Measurements from ENCODE around the gene POLR1A.

Gene POLR1A

DNA sequence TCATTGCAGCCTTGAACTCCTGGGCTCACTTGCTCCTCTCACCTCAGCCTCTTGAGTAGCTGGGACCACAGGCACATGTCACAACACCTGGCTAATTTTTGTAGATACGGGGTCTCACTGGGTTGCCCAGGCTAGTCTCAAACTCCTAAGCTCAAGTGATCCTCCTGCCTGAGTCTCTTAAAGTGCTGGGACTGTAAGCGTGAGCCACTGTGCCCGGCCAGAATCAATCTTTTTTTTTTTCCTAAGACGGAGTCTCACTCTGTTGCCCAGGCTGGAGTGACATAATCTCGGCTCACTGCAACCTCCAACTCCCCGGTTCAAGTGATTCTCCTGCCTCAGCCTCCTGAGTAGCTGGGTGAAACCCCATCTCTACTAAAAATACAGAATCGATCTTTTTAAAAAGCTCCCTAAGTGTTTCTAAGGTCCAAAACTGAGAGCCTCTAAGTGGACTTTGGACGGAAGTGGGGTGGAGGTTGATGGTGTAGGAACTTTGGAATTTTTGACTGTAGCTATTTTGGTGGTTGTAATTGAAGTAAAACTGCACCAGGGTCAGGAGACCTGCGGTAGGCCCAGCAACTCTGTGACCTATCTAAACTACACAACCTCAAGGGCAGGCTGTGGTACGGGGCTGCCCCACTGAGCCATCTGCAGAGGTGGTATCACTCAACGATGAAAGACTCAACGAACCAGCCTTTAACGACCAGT lies 82.9 kb downstream of the POLR1A start:
- no peak for DNase-seq (ENCODE audit: low read depth)
- TF ChIP-seq, protein P1, sequence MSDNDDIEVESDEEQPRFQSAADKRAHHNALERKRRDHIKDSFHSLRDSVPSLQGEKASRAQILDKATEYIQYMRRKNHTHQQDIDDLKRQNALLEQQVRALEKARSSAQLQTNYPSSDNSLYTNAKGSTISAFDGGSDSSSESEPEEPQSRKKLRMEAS (IDR thresholded peaks at IDR 0.05; ENCODE audit: low read depth, low read length), result no peak
- TF ChIP-seq POLR2A (IDR thresholded peaks at IDR 0.05; ENCODE audit: extremely low read depth, insufficient read length) (no peak), MYC (IDR thresholded peaks at IDR 0.05; ENCODE audit: low read depth, low read length) (no peak)
- TF ChIP-seq, protein P2, sequence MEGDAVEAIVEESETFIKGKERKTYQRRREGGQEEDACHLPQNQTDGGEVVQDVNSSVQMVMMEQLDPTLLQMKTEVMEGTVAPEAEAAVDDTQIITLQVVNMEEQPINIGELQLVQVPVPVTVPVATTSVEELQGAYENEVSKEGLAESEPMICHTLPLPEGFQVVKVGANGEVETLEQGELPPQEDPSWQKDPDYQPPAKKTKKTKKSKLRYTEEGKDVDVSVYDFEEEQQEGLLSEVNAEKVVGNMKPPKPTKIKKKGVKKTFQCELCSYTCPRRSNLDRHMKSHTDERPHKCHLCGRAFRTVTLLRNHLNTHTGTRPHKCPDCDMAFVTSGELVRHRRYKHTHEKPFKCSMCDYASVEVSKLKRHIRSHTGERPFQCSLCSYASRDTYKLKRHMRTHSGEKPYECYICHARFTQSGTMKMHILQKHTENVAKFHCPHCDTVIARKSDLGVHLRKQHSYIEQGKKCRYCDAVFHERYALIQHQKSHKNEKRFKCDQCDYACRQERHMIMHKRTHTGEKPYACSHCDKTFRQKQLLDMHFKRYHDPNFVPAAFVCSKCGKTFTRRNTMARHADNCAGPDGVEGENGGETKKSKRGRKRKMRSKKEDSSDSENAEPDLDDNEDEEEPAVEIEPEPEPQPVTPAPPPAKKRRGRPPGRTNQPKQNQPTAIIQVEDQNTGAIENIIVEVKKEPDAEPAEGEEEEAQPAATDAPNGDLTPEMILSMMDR (IDR thresholded peaks at IDR 0.05; ENCODE audit: low read depth, low read length), result no peak
- H3K4me3 ChIP-seq (ENCODE audit: low read depth, low read length), result no peak overlapping the region

DNA sequence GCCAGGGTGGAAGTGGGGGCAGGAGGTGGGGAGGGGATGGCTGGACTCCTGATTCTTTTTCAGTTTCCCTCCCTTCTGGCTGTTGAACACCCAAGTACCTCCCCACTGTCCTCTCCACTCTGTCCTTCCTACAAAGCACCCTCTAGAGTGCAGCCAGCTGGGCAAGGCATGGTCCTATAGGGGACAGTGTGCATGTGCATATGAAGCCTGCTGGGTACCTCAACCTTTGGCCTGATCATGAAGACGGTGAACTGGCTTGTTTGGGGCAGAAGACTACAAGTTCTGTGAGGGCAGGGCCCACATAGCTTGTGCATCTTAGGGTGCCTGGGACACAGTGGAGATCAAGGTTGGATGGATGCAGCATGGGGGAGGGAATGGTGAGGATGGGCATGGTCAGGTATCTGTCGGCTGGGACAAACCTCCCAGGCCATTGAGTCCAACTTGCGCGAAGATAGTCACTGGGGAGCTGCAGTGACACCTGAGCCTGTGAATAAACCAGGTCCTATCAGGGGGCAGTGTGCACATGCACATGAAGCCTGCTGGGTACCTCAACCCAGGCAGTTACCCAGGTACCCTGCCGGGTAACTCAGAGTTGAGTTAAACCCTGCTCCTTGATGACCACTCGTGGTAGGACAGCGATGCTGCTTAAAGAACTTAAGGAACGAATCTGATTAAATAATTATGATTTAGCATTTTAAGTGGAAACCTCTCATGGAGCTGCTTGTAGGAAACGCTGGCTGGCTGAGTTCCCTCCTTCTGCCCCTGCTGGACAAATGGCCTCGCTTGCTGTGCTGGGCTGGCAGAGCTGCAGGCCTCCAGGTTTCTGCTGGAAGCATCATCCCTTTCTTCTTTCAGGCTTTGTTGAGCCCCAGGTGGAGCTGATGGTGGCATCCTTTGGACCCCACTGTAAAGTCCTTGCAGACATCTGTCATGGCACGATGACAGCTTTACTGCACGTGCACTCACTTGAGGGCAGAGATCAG lies 84.0 kb downstream of the POLR1A start:
- no peak for DNase-seq (ENCODE audit: low read depth)
- H3K4me3 ChIP-seq (ENCODE audit: low read depth, low read length), result no peak overlapping the region
- TF ChIP-seq, protein P1 (IDR thresholded peaks at IDR 0.05; ENCODE audit: low read depth, low read length), result no peak
- TF ChIP-seq MYC (IDR thresholded peaks at IDR 0.05; ENCODE audit: low read depth, low read length), result no peak
- TF ChIP-seq, protein P2 (IDR thresholded peaks at IDR 0.05; ENCODE audit: low read depth, low read length), result no peak
- TF ChIP-seq POLR2A (IDR thresholded peaks at IDR 0.05; ENCODE audit: extremely low read depth, insufficient read length), result no peak

DNA sequence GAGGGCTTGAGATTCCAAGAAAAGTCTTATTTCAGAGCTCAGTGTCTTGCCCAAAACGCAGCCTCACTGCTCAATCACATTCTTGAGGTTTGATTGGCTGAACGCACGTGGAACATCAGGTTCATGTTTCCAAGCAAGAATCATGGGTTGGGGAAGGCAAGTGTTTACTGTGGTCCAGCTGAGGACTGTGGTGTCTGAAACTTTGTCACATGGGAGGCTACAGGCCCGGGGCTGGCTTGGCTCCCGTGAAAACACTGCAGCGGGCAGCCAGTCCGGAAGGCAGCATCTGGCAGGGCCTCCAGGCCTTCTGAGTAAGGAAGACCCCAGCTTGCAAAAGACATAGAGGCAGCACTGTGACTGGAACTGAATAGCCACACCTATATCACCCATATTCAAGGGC lies 84.7 kb downstream of the POLR1A start:
- no peak for DNase-seq (ENCODE audit: low read depth)
- H3K4me3 ChIP-seq (ENCODE audit: low read depth, low read length), result no peak overlapping the region
- TF ChIP-seq POLR2A (IDR thresholded peaks at IDR 0.05; ENCODE audit: extremely low read depth, insufficient read length) (no peak), MYC (IDR thresholded peaks at IDR 0.05; ENCODE audit: low read depth, low read length) (no peak)
- TF ChIP-seq, protein P2 (IDR thresholded peaks at IDR 0.05; ENCODE audit: low read depth, low read length), result no peak
- TF ChIP-seq, protein P1 (IDR thresholded peaks at IDR 0.05; ENCODE audit: low read depth, low read length), result no peak

DNA sequence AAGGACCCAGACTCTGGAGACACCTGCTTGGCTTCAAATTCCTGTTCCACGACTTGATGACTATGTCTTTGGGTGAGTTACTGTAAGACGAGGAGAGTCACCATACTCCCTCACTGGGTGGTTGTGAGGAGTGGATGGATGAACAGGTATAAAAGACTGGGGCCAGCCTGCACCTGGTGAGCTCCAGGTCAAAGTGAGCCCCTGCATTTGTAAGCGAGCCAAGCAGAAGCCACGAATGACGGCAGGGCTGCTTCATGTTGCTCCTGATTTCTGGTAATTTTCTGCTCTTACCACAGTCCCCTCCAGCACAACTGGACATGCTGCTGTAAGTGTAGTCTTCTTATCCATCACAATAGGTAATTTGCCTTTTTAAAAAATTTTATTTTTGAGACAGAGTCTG lies 86.6 kb downstream of the POLR1A start:
- DNase-seq (ENCODE audit: low read depth), result no peak
- TF ChIP-seq, protein P1 (IDR thresholded peaks at IDR 0.05; ENCODE audit: low read depth, low read length), result no peak
- TF ChIP-seq, protein P2 (IDR thresholded peaks at IDR 0.05; ENCODE audit: low read depth, low read length), result no peak
- TF ChIP-seq POLR2A (IDR thresholded peaks at IDR 0.05; ENCODE audit: extremely low read depth, insufficient read length), result no peak
- TF ChIP-seq MYC (IDR thresholded peaks at IDR 0.05; ENCODE audit: low read depth, low read length), result no peak
- no peak overlapping the region for H3K4me3 ChIP-seq (ENCODE audit: low read depth, low read length)

DNA sequence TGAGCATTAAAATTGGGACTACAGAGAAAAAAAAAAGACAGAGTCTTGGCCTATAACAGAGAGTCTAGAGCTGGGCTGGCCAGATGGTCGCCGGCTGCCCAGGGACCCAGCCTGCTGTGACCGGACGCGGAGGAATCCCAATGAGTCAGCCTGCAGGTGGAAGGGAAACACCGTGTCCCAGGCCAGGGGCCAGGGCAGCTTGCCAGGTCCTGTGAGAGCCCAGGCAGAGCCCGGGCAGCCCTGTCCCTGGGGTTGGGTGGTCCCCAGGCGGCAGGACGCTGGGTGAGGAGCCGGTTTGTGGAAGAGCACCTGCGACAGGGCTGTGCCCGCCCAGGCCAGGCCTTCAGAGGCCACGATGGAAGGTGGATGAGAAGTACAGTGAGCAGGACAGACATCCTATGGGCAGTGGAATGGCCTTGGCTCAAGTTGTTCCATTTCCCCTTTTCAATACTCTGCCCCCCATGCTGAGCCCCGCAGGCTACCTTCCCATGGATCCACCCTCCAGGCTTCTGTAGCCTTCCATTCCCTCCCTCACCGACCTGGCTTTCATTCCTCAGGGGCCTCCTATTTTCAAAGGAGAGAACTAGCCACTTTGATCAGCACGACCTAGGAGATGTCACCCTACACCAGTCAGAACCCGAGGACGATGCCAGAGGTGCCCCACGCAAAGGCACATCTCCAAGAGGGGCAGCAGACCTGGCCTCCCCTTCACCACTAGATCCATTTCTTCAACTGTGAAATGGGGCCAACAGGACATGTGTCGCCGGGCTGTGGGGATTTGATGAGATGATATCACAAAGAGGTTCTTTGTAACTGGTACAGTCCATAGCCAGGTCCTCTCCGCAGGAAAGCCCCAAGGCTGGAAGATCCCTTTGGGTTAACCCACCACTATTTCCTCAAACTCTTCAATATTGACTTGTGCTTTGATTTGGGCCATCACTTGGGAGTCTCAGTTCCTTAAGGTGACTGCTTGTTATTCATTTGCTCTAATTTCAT lies 87.5 kb downstream of the POLR1A start:
- no peak for TF ChIP-seq MYC (IDR thresholded peaks at IDR 0.05; ENCODE audit: low read depth, low read length)
- TF ChIP-seq POLR2A (IDR thresholded peaks at IDR 0.05; ENCODE audit: extremely low read depth, insufficient read length), result no peak
- TF ChIP-seq, protein P2 (IDR thresholded peaks at IDR 0.05; ENCODE audit: low read depth, low read length), result no peak
- TF ChIP-seq, protein P1 (IDR thresholded peaks at IDR 0.05; ENCODE audit: low read depth, low read length), result no peak
- no peak for DNase-seq (ENCODE audit: low read depth)
- H3K4me3 ChIP-seq (ENCODE audit: low read depth, low read length), result no peak overlapping the region

Measured in NB4 (cell line).